HG03439 (cell line): Measurements from ENCODE around the gene SMAD4.
A peak's percentile ranks its signal among the peaks of the same experiment; 100 is the strongest.

ENCODE experiments used
- ATAC-seq: cut with Tn5 transposase; IDR thresholded peaks from one replicate; pipeline ENCODE4 v1.9.1; 2021; ENCODE audit warnings: mild to moderate bottlenecking, moderate library complexity; ENCODE audit not compliant: unreplicated experiment

The SMAD4 gene

DNA sequence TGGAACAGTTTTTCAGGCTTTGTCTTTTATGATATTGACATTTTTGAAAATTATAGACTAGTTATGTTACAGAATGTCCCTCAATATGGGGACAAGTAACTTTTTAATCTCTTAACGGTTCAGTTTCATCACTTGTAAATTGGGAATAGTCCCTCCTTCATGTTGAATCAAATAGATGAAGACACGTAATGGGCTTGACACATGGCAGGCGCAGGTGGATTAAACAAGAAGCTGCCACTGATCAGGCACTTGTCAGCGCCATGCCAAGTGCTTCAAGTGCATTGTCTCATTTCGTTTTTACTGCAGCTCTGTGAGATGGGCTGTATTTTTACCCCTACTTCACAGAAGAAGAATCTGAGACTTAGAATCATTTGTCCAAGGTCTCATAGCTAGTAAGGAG, 9.5 kb upstream of the SMAD4 start:
- ATAC-seq, result no peak

DNA sequence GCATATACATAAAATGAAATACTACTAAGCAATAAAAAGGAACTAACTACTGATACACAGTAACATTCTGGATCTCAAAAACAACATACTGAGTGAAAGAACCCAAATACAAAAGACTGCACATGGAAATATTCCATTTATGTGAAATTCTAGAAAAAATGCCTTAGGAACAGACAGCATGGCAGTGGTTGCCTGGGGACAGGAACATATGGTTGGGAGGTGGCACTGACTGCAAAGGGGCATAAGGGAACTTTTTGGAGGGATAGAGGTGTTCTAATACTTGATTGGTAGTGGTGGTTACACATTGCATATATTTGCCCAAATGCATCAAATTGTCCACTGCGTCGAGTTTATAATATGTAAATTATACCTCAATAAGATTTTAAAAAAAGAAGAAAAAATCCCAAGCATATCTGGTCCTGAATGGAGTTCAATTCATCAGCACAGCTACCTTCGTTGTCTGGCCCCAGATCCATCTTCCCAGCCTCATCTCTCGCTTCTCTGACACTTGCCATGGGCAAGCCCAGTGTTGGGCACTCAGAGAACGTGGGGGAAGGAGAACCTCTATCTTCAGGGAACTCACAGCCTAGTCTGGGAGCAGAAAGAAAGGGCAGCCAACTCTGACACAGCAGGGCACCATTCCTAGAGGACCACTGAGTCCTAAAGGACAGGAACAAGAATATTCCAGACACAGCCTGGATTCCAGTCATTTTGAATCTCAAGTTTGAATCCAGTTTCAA, 8.6 kb upstream of the SMAD4 start:
- no peak for ATAC-seq

DNA sequence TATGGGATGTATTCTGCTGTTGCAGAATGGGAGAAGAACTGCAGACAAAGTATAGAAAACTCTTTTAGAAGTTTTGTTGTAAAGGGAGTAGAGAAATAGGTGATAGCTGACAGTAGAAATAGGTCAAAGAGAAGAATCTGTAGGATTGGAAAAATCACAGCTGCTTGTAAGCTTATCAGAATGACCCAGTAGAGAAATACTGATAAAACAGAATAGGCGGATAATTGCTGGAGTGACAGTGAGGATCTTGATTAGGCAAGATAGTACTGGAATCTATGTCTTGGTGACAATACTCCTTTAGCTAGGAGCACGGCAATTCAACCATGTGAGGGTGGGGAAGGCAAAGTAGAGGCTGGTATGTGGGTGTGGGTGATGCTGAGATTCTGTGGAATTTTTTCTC, 4.5 kb upstream of the SMAD4 start:
- ATAC-seq, result no peak

DNA sequence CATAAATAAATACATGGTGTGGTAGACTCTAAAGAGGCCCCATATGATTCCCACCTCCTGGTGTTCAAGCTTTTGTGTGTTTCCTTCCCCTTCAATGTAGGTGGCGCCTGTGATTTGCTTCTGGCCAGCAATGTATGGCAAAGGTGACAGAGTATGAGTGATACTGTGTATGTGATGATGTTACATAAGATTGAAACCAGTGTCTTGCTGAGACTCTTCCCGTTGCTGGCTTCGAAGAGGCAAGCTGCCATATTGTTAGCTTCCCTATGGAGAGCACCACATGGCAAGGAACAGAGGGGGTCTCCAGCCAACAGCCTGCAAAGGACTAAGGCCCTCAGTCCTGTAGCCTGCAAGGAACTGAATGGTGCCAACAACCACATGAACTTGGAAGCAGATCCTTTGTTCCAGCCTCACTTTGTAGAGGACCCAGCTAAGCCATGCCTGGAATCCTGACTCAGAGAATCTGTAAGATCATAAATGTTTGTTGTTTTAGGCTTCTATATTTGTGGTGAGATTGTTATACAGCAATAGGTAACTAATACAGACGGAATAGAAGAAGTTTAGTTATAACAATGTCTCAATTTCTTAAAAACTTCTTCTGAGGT, 1.7 kb upstream of the SMAD4 start:
- ATAC-seq, result no peak

DNA sequence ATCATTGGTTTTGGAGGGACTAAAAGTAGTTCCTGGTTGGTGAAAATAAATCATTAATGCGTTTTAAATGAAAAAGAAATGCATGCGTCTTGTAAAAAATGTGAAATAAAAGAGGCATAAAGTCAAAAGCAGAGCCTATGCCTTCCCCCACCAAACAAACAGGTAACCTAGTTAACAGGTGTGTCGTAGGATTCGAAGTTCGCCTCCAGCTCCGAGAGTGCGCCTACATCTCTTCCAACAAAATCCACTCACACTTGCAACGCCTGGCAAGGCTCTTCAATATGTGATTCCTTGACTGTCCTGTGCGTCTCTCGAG, 677 bp upstream of the SMAD4 start:
- no peak for ATAC-seq

DNA sequence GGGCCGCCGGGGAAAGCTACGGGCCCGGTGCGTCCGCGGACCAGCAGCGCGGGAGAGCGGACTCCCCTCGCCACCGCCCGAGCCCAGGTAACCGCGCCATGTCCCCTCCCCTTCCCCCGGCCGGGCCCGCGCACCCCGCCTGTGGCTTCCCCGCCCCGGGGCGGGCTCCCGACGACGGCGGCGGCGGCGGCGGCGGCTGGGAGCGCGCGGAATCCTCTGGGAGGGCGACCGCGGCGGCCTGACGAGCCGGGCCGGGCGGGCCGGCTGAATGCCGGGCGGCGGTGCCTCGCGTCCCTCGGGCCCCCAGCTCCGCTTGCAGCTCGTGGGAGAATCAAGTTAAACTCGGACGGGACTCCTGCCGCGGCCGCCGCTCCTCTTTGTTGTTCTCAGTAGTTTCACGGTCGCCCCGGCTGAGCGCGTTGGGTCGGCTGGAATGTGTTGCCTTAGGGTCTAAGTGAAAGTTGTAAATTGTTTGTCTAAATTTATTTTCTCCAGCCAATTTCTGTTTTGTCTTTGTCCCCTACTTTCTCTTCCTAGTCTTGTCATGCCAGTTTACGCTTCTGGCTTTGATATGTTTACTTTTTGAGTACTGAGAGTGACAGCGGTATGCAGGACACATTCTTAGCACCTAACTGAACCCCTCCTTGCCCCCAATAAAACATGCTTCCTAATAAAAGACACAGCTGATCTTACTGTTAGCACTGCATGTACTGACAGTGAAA, 685 bp downstream of the SMAD4 start:
- ATAC-seq, result peak; percentile 57

DNA sequence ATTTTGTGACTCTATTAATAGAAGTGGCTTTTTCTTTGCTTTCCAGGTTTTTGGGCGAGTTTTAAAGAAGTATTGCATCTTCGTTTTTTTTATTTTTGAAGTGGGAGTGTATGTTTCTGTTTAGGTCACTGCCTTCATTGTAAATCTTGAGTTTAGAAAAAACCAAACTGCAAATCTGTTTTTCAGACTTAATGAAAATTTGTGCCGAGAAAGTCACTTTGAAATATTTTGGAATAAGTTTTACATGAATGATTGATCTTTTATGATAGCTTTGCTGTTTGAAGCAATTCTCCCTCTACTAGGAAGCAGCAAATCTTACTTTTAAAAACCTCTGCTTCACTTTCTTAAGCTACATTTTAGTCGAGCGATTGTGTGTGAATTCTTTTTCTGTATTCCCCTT, 2.2 kb downstream of the SMAD4 start:
- no peak for ATAC-seq

DNA sequence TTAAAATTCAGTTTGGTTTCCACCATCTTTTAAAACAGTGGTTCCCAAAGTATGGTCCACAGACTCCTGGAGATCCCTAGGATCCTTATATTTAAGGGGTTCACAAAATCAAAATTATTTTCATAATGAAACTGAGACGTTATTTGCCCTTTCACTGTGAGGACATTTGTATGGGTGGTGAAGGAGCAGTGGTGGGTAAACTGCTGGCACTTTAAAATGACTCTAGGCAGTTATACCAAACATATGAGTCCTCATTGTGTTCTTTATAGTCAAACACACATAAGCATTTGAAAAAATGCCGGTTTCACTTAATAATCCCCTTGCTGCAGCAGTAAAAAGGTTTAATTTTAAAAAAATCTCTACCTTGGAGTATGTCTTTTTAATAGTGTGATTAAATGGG, 7.2 kb downstream of the SMAD4 start:
- ATAC-seq, result no peak

DNA sequence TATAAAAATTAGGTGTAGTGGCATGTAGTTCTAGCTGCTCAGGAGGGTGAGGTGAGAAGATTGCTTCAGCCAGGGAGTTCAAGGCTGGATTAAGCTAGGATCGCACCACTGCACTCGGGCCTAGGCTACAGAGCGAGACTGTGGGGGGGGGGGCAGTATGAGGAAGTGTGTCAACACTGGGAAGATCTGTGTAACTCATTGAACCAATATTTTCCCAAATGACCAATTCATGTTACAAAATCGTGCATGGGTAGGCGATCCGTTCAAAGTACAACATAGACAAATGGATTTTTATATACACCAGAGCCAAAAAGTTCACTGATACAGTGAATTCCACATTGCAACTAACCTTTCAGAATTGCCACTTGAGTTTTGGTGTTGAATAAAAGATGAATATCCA, 8.1 kb downstream of the SMAD4 start:
- ATAC-seq, result no peak

DNA sequence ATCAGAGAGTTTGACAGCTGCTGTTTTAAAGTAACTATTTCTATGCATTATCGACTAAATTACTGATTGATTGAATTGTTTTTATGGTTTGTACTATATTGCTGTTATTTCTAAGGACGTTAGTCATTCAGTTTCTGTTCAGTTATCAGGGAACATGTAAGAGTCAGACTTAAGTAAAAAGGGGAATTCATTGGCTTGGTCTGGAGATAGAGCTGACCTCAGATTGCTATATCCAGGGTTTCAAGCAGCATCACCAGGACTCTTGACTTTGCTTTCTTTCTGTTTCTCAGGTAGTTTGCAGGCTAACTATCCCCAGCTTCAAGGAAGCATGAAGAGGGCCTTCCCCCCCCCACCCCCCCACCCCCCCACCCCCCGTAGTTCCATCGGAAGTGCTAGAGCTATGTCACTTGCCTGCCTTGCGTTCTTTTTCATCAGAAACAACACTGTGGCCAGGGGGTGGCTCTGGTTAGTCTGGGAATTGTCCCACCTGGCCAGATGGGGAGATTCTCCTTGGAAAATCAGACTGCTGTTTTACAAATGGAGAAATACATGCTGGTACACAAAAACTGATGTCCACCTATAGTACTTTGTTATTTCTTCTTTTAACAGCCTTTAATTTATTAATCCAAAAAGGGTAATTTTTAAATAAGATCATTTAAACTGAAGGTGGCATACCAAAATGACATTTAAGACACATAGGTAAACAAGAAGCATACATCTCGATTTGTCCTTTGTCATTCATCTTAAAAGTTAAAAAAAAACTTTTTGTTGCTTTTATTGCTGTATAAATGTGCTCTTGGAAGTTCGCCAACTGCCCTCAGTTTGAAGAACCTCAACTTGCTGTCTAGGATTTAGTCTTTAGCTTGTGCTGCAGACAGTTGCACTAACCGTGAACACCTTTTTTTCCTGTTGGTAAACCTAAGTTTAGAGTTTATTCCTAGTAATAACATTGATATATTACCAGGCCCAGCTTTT, 9.4 kb downstream of the SMAD4 start:
- no peak for ATAC-seq

DNA sequence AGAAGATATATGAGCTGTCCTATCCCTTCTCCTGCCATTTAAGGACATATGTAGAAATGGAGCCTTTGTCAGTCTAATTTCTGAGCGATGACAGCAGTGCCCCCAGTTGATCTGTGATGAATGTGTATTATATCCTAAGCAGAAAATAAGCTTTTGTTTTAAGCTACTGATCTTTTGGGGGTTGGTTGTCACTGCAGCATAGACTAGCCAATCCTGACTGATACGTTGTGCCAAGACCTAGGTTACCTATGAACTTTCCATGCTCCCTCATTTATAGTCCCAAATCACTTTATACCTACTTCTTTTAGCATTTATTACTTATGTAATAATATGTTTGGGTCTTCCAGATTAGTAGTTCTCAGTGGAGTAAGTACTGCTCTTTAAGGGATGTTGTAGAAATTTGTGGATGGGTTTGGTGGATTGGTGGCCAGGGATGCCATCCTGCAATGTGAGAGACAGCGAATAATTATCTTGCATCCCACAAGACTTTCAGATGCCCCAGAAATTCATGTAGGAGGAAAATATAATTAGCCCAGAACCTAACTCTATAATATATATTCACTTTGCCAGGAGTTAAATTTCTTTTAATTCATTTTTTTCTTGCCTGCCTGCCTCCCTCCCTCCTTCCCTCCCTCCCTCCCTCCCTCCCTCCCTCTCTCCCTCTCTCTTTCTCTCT, 11.8 kb downstream of the SMAD4 start:
- ATAC-seq, result no peak

DNA sequence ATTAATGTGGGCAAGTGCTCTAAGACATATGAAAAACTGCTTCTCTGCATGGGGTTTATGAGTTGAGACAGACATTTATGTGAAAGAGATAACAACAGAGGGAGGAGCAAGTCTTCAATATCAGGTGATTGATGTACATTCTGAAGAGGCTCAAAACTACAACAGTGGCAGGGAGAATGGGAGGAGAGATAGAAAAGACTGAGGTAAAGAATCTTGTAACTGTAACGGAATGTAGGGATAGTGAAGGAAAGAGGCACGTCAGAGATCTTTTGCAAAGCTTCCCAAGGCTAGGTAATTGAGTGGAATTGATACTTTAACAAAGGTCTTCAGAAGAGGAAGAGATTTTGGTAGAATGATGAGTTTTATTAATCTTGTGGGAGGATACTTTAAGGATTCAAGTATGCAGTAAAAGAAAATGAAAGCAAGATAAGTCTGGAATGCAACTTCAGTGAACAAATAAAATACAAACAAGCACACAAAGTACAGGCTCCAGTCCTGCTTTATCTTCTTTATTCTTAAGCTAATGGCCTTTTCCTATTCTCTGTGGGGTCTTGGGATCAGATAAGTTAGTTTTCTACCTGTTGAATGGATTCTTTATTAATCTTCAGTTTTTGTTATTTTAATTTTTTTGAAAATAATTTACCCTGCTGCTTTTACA, 15.0 kb downstream of the SMAD4 start:
- ATAC-seq, result no peak

DNA sequence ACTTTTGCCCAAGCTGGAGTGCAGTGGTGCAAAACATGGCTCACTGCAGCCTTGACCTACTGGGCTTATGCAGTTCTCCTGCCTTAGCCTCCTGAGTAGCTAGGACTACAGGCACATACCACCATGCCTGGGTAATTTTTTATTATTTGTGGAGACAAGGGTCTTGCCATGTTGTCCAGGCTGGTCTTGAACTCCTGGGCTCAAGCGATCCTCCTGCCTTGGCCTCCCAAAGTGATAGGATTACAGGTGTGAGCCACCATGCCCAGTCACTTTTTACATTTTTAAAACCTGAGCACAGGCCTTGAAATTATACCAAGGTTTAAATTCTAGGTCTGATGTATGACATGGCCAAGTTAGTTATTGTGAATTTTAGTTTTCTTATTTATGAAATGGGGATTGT, 18.2 kb downstream of the SMAD4 start:
- ATAC-seq, result no peak

DNA sequence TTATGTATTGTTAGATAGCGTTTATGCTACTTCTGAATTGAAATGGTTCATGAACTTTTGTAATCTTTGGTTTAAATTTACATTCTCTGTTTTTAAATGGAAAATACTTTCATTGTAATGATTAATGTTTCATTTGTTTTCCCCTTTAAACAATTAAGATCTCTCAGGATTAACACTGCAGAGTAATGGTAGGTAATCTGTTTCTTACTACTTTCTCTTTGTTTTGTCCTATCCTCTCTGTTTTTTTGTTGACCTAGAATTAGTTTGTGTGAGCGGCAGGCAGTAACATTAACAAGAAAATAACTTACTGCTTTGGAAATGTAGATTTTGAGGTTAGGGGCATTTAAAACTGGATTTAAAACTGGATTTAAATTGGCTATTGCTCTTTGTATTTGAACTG, 19.1 kb downstream of the SMAD4 start:
- ATAC-seq, result no peak

DNA sequence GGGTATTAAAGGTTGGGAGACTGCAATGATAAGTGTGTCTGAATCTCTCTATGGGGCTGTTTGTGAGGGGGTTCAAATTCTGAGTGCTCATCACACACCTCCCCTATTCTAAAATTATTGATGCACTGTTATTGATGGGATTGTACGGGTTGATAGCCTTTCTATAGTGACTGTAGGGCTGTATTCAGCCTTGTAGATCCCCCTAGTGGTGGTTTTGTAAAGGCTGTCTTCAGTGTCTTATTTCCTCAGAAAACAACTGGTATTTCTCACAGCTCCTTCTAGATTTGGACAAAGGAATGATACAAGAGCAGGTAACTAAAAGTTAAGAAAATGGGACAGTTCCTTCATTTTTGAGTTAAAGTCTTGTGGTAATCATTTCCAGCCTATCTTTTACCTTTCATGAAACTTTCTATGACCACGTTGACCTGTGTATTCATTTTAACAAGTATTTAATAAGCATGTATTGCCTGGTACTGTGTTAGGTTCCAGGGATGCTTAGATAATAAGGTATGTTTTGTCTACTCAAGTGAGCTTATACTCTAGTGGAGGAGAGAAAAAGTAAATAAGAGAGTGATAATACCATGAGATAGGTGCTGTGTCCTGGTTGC, 21.2 kb downstream of the SMAD4 start:
- no peak for ATAC-seq

DNA sequence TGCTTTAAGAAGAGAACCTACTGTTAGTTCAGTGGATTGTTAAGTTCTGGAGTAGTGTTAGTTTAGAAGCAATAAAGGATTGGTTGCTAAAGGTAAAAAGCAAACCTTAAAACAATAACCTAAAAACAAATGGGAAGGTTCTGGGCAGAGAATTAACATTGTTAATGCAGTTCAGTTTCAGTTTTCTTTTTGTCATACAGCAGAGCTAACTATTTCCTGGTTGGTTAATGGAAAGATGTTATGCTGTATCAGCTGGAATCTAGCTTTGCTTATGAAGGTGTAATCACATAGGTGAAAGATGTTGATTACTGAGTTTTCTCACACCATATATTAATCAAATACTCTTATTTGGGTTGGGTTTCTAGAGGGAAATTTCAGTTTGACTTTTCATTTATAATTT, 23.8 kb downstream of the SMAD4 start:
- ATAC-seq, result no peak

DNA sequence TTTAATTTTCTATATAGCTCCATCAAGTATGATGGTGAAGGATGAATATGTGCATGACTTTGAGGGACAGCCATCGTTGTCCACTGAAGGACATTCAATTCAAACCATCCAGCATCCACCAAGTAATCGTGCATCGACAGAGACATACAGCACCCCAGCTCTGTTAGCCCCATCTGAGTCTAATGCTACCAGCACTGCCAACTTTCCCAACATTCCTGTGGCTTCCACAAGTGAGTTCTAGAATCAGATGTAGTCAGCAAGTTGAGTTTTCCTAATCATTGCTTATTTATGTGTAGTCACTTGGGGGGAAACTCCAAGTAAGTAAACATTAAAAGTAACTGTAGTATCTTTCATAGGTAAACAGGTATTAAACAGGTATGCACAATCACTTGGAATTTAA, 24.8 kb downstream of the SMAD4 start:
- ATAC-seq, result no peak

DNA sequence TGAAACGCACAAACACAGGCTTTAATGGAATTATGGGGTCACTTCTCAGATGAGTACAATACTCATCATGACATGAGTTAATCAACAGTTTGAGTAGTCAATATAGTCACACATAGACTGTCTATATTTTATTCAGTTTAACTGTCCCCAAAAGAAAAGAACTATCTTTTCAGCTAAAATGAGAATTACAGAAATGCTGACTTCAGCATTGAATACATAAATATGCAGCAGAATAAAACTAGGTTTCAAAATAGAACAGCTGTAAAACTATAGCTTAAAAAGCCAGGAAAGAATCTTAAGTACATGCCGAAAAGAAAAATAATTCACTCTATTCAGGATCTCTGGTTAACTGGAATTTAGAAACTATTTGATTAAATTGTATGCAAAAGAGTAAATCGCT, 30.0 kb downstream of the SMAD4 start:
- ATAC-seq, result no peak

DNA sequence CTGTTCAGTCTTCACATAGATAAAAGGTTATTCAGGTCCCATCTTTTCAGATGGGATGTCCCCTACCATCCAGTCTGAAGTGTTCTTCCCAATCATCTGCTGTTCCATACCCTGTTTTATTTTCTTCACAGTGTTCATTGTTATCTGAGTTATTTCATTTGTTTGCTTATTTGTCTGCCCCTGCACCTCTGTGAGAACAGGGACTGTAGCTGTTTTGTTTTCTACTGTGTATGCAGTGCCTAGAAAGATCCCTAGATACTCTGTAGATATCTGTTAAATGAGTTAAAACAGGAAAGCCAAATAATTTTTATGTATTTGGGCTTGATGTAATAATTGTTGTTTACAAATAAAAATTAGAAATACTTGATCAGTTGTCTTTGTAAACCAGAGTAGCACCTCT, 34.2 kb downstream of the SMAD4 start:
- ATAC-seq, result no peak

DNA sequence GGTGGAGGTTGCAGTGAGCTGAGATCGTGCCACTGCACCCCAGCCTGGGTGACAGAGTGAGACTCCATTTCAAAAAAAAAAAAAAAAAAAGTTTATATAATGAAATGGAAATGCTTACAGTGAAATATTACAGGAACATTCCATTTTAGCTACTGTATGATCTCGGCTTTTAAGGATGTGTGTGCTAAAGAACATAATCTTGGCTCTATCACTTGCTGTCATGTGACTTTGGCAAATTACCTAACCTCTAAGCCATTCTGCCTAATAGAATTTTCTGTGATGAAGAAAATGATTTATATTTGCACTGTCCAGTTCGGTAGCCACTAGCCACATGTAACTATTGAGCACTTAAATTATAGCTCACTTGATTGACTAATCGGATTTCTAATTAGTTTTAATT, 36.3 kb downstream of the SMAD4 start:
- no peak for ATAC-seq
